ENCODE measurements around the gene ARHGEF12. TPM values are rescaled to one million over a fixed set of nuclear protein-coding genes. Genes with fewer than 3 reads are reported as not detected.

ARHGEF12 gene
- total RNA-seq, 1 donor from 2014 or later = 83.1 TPM

GRCh38 chr11:120332822-120333716, 3.1 kb upstream of the ARHGEF12 start:
- no peaks in the 10 kb centered on the region for H3K9me3 ChIP-seq (ENCODE audit: insufficient read depth, low read depth, low read length)
- H3K9ac ChIP-seq (ENCODE audit: low read length) = peak overlapping the region; percentile 9
- Mint-ChIP-seq H3K27me3 (ENCODE audit: low read depth, unreplicated experiment) (no peaks in the 10 kb centered on the region), H3K9me3 (ENCODE audit: unreplicated experiment) (no peaks in the 10 kb centered on the region), H3K4me1 (ENCODE audit: low read depth, unreplicated experiment) (peaks cover 38% of the 10 kb centered on the region), H3K27ac (ENCODE audit: unreplicated experiment) (peak overlapping the region; percentile 66), H3K4me3 (ENCODE audit: unreplicated experiment) (no peak overlapping the region), H3K36me3 (ENCODE audit: low read depth, unreplicated experiment) (peaks cover 4% of the 10 kb centered on the region)
- H3K79me2 ChIP-seq (ENCODE audit: insufficient read depth, low read length) = peaks cover 24% of the 10 kb centered on the region
- H3K4me1 ChIP-seq (ENCODE audit: insufficient read depth, low read length) = peaks cover 45% of the 10 kb centered on the region
- no peak overlapping the region for H3K4me3 ChIP-seq (ENCODE audit: insufficient read depth, low read depth, low read length)
- peak overlapping the region; percentile 17 for H3K4me2 ChIP-seq (ENCODE audit: low read length)
- no peak overlapping the region for H2AFZ ChIP-seq (ENCODE audit: low read depth, low read length)
- H3K36me3 ChIP-seq (ENCODE audit: insufficient read depth, low read length) = peaks cover 9% of the 10 kb centered on the region
- TF ChIP-seq EZH2 (IDR thresholded peaks at IDR 0.05; ENCODE audit: insufficient read depth, low read length) (no peak), CTCF (IDR thresholded peaks at IDR 0.05; ENCODE audit: insufficient read depth, low read depth, low read length) (no peak)
- H3K27me3 ChIP-seq (ENCODE audit: insufficient read depth, low read length) = no peaks in the 10 kb centered on the region
- peaks cover 13% of the 10 kb centered on the region for H4K20me1 ChIP-seq (ENCODE audit: insufficient read depth, low read length)
- peak overlapping the region; percentile 12 for H3K27ac ChIP-seq (ENCODE audit: low read depth, low read length)
- no peak for FAIRE-seq
- peak; percentile 48 for DNase-seq (ENCODE audit: low read depth)

GRCh38 chr11:120333801-120334200, 2.4 kb upstream of the ARHGEF12 start:
- H3K9me3 Mint-ChIP-seq (ENCODE audit: unreplicated experiment) = no peaks in the 10 kb centered on the region
- Histone ChIP-seq H3K4me3 (ENCODE audit: insufficient read depth, low read depth, low read length) (no peak overlapping the region), H3K9me3 (ENCODE audit: insufficient read depth, low read depth, low read length) (no peaks in the 10 kb centered on the region), H4K20me1 (ENCODE audit: insufficient read depth, low read length) (peaks cover 20% of the 10 kb centered on the region), H3K4me1 (ENCODE audit: insufficient read depth, low read length) (peaks cover 49% of the 10 kb centered on the region), H2AFZ (ENCODE audit: low read depth, low read length) (no peak overlapping the region), H3K27me3 (ENCODE audit: insufficient read depth, low read length) (no peaks in the 10 kb centered on the region), H3K27ac (ENCODE audit: low read depth, low read length) (no peak overlapping the region), H3K4me2 (ENCODE audit: low read length) (no peak overlapping the region), H3K36me3 (ENCODE audit: insufficient read depth, low read length) (peaks cover 9% of the 10 kb centered on the region), H3K79me2 (ENCODE audit: insufficient read depth, low read length) (peaks cover 25% of the 10 kb centered on the region), H3K9ac (ENCODE audit: low read length) (no peak overlapping the region)
- no peak for TF ChIP-seq EZH2 (IDR thresholded peaks at IDR 0.05; ENCODE audit: insufficient read depth, low read length)
- TF ChIP-seq CTCF (IDR thresholded peaks at IDR 0.05; ENCODE audit: insufficient read depth, low read depth, low read length) = no peak
- H3K36me3 Mint-ChIP-seq (ENCODE audit: low read depth, unreplicated experiment) = peaks cover 4% of the 10 kb centered on the region
- no peaks in the 10 kb centered on the region for H3K27me3 Mint-ChIP-seq (ENCODE audit: low read depth, unreplicated experiment)
- DNase-seq (ENCODE audit: low read depth) = no peak
- H3K27ac Mint-ChIP-seq (ENCODE audit: unreplicated experiment) = no peak overlapping the region
- H3K4me3 Mint-ChIP-seq (ENCODE audit: unreplicated experiment) = no peak overlapping the region
- FAIRE-seq = no peak
- H3K4me1 Mint-ChIP-seq (ENCODE audit: low read depth, unreplicated experiment) = peaks cover 38% of the 10 kb centered on the region

DNA sequence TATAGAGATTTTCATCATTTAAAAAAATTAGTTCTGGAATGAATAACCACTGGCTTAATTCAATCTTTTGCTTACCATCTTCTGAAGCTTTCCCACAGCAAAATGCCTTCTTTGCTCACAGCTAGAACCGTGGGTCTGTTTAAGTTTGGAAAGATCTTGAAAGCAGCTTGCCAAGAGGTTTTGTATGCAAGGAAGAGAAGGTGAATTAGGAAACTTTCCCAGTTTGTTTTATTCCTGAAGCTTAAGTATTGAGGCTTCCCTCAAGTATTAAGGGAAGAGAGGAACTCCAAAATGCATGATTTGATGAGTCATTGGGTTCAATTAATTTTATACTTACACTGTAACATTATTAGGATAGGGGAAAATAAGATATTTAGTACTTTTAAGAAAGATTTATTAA, 1.9 kb upstream of the ARHGEF12 start:
- H3K9me3 Mint-ChIP-seq (ENCODE audit: unreplicated experiment) = no peaks in the 10 kb centered on the region
- Histone ChIP-seq H3K9ac (ENCODE audit: low read length) (no peak overlapping the region), H3K4me2 (ENCODE audit: low read length) (no peak overlapping the region), H3K4me3 (ENCODE audit: insufficient read depth, low read depth, low read length) (no peak overlapping the region), H3K27me3 (ENCODE audit: insufficient read depth, low read length) (no peaks in the 10 kb centered on the region), H3K36me3 (ENCODE audit: insufficient read depth, low read length) (peaks cover 9% of the 10 kb centered on the region), H3K4me1 (ENCODE audit: insufficient read depth, low read length) (peaks cover 52% of the 10 kb centered on the region), H4K20me1 (ENCODE audit: insufficient read depth, low read length) (peaks cover 23% of the 10 kb centered on the region), H3K9me3 (ENCODE audit: insufficient read depth, low read depth, low read length) (no peaks in the 10 kb centered on the region), H3K79me2 (ENCODE audit: insufficient read depth, low read length) (peaks cover 28% of the 10 kb centered on the region), H2AFZ (ENCODE audit: low read depth, low read length) (no peak overlapping the region), H3K27ac (ENCODE audit: low read depth, low read length) (no peak overlapping the region)
- TF ChIP-seq CTCF (IDR thresholded peaks at IDR 0.05; ENCODE audit: insufficient read depth, low read depth, low read length) (no peak), EZH2 (IDR thresholded peaks at IDR 0.05; ENCODE audit: insufficient read depth, low read length) (no peak)
- H3K27me3 Mint-ChIP-seq (ENCODE audit: low read depth, unreplicated experiment) = no peaks in the 10 kb centered on the region
- H3K27ac Mint-ChIP-seq (ENCODE audit: unreplicated experiment) = no peak overlapping the region
- FAIRE-seq (no peak), DNase-seq (ENCODE audit: low read depth) (no peak)
- peaks cover 4% of the 10 kb centered on the region for H3K36me3 Mint-ChIP-seq (ENCODE audit: low read depth, unreplicated experiment)
- peaks cover 37% of the 10 kb centered on the region for H3K4me1 Mint-ChIP-seq (ENCODE audit: low read depth, unreplicated experiment)
- no peak overlapping the region for H3K4me3 Mint-ChIP-seq (ENCODE audit: unreplicated experiment)
